ENCODE results near the gene CPM.

Gene CPM

DNA sequence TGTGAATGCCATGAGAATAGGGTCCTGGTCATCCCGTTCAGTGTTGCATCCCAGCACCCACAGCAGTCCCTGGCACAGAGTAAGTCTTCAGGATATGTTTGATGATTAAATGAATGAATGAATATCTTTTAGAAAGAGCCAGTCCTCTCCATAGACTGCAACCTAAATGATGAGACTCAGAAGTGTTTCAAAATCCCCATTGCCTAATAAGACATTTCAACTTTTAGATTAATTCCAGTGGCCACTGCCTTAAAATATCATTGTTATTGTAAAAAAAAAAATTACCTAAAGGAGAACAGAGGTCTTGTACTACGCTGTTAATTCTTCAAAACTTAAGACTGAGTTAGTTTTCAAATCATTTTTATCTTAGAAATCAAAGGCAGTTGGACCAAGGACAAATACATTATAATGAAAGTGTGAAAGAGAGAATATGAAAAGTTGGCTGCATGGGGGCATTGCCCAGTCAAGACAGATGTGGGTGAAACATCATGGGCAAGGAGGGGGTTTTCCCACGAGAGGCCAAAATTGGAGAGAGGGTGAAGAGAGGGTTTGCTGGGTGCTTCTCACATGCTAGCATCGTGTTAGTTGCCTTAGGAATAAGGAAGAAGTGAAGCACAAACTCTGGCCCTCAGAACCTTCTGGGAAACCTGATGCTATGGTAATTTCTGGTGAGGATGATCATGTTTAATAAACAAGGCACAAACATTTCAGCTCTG lies 26.3 kb upstream of the CPM start:
- Mint-ChIP-seq H3K9me3 (no peaks in the 10 kb centered on the region), H3K27me3 (ENCODE audit: low read depth) (no peaks in the 10 kb centered on the region), H3K4me1 (no peaks in the 10 kb centered on the region)

DNA sequence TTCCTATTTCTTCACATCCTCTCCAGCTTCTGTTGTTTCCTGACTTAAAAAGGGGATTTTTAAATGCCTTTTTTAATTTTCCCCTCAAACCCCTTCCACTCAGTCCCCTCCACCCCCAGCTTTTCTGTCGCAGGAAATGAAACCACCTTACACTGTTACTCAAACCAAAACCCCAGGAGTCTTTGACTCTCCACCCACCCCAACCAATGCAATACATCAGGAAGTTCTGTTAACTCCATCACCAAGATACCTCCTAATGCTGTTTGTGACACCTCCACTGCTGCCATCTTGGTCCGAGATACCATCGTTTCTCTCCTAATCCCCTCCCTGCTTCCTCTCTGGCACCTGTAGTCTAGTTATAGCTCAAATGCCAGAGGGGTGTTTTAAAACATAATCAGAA lies 25.4 kb upstream of the CPM start:
- H3K9me3 Mint-ChIP-seq, result no peaks in the 10 kb centered on the region
- H3K27ac Mint-ChIP-seq, result no peak overlapping the region
- H3K27me3 Mint-ChIP-seq (ENCODE audit: low read depth), result no peaks in the 10 kb centered on the region
- H3K4me1 Mint-ChIP-seq, result no peaks in the 10 kb centered on the region
- H3K4me3 Mint-ChIP-seq, result no peak overlapping the region
- no peaks in the 10 kb centered on the region for H3K36me3 Mint-ChIP-seq (ENCODE audit: low read depth)
- no peak for TF ChIP-seq CTCF (IDR thresholded peaks at IDR 0.05; ENCODE audit: unreplicated experiment in 3 of 3)

More for the DNA sequence above, 26.3 kb upstream of the CPM start:
- no peaks in the 10 kb centered on the region for H3K36me3 Mint-ChIP-seq (ENCODE audit: low read depth)
- no peak overlapping the region for H3K4me3 Mint-ChIP-seq
- TF ChIP-seq CTCF (IDR thresholded peaks at IDR 0.05; ENCODE audit: unreplicated experiment in 3 of 3), result no peak
- no peak overlapping the region for H3K27ac Mint-ChIP-seq

DNA sequence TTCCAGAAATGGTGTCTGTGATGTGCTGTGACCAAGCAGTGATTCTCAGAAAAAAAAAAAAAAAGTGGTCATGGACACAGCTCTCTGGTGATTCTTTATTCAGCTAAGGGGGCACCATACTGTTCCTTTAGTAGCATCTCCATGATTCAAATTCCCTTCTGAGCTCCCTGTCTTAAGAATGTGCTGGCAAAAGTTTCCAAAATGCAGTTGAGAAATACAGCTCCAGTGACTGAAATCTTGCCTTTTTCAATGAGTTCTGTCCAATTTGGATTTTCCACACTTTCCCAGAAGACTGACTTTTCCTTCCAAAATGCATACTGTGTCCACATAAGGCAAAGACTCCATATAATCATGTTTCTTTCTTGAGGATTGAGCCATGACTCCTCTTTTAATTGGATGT lies 24.3 kb upstream of the CPM start:
- Mint-ChIP-seq H3K27me3 (ENCODE audit: low read depth) (no peaks in the 10 kb centered on the region), H3K4me3 (no peak overlapping the region), H3K27ac (no peak overlapping the region), H3K4me1 (no peaks in the 10 kb centered on the region), H3K36me3 (ENCODE audit: low read depth) (no peaks in the 10 kb centered on the region), H3K9me3 (no peaks in the 10 kb centered on the region)
- TF ChIP-seq CTCF (IDR thresholded peaks at IDR 0.05; ENCODE audit: unreplicated experiment in 3 of 3), result no peak

DNA sequence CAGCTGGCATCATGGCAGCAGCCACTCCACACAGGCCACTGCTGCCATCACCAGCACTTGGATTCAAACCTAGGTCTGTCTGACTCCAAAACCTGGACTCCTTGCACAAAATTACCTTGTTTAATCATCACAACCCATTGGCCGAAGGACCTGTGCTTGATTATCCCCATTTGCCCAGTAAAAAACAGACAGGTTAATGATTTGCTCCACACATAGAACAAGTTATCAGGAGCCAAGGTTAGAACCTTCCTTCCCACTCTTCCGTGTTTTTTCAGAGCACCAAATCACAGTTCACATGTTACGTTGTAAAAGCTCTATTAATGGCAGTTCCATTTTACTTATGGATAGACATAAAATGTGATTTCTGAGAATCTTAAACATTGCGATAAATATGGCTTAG lies 23.5 kb upstream of the CPM start:
- no peak overlapping the region for H3K4me3 Mint-ChIP-seq
- H3K9me3 Mint-ChIP-seq, result no peaks in the 10 kb centered on the region
- H3K36me3 Mint-ChIP-seq (ENCODE audit: low read depth), result no peaks in the 10 kb centered on the region
- no peak for TF ChIP-seq CTCF (IDR thresholded peaks at IDR 0.05; ENCODE audit: unreplicated experiment in 3 of 3)
- no peak overlapping the region for H3K27ac Mint-ChIP-seq
- H3K27me3 Mint-ChIP-seq (ENCODE audit: low read depth), result no peaks in the 10 kb centered on the region
- no peaks in the 10 kb centered on the region for H3K4me1 Mint-ChIP-seq

GRCh38 chr12:68954811-68955210 lies 21.8 kb upstream of the CPM start:
- Mint-ChIP-seq H3K9me3 (no peaks in the 10 kb centered on the region), H3K4me3 (no peak overlapping the region), H3K27ac (no peak overlapping the region), H3K4me1 (no peaks in the 10 kb centered on the region), H3K27me3 (ENCODE audit: low read depth) (no peaks in the 10 kb centered on the region), H3K36me3 (ENCODE audit: low read depth) (no peaks in the 10 kb centered on the region)
- TF ChIP-seq CTCF (IDR thresholded peaks at IDR 0.05; ENCODE audit: unreplicated experiment in 3 of 3), result no peak

GRCh38 chr12:68953536-68953935 lies 20.6 kb upstream of the CPM start:
- H3K9me3 Mint-ChIP-seq, result no peaks in the 10 kb centered on the region
- H3K4me1 Mint-ChIP-seq, result no peaks in the 10 kb centered on the region
- H3K27me3 Mint-ChIP-seq (ENCODE audit: low read depth), result no peaks in the 10 kb centered on the region
- H3K4me3 Mint-ChIP-seq, result no peak overlapping the region
- no peak for TF ChIP-seq CTCF (IDR thresholded peaks at IDR 0.05; ENCODE audit: unreplicated experiment in 3 of 3)
- H3K27ac Mint-ChIP-seq, result no peak overlapping the region
- no peaks in the 10 kb centered on the region for H3K36me3 Mint-ChIP-seq (ENCODE audit: low read depth)

All from nephron (organoid).